DOHH2 (cell line): Measurements from ENCODE around the gene LGR5.

Experiments
- EZH2phosphoT487 ChIP-seq: fragments of 200-600 bp; sonication (generic); IDR thresholded peaks from 2 replicates; pipeline ENCODE4 v1.6.1; 2017; ENCODE audit warnings: borderline replicate concordance, mild to moderate bottlenecking, antibody characterized with exemption, low read length, moderate library complexity, mixed read lengths
- TF ChIP-seq, protein P1 (sequence below): fragments of 200-600 bp; sonication (generic); IDR thresholded peaks from one replicate; pipeline ENCODE4 v1.5.1; 2014; ENCODE audit warnings: antibody characterized with exemption, mild to moderate bottlenecking, low read depth, low read length; ENCODE audit not compliant: poor library complexity, severe bottlenecking

DNA sequence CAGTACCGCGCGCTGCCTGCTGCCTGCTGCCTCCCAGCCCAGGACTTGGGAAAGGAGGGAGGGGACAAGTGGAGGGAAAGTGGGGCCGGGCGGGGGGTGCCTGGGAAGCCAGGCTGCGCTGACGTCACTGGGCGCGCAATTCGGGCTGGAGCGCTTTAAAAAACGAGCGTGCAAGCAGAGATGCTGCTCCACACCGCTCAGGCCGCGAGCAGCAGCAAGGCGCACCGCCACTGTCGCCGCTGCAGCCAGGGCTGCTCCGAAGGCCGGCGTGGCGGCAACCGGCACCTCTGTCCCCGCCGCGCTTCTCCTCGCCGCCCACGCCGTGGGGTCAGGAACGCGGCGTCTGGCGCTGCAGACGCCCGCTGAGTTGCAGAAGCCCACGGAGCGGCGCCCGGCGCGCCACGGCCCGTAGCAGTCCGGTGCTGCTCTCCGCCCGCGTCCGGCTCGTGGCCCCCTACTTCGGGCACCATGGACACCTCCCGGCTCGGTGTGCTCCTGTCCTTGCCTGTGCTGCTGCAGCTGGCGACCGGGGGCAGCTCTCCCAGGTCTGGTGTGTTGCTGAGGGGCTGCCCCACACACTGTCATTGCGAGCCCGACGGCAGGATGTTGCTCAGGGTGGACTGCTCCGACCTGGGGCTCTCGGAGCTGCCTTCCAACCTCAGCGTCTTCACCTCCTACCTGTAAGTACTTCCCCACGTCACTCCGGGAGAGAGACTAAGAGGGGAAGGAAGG is at the start of gene LGR5:
- TF ChIP-seq, protein P1, sequence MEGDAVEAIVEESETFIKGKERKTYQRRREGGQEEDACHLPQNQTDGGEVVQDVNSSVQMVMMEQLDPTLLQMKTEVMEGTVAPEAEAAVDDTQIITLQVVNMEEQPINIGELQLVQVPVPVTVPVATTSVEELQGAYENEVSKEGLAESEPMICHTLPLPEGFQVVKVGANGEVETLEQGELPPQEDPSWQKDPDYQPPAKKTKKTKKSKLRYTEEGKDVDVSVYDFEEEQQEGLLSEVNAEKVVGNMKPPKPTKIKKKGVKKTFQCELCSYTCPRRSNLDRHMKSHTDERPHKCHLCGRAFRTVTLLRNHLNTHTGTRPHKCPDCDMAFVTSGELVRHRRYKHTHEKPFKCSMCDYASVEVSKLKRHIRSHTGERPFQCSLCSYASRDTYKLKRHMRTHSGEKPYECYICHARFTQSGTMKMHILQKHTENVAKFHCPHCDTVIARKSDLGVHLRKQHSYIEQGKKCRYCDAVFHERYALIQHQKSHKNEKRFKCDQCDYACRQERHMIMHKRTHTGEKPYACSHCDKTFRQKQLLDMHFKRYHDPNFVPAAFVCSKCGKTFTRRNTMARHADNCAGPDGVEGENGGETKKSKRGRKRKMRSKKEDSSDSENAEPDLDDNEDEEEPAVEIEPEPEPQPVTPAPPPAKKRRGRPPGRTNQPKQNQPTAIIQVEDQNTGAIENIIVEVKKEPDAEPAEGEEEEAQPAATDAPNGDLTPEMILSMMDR: no peak
- no peak for TF ChIP-seq EZH2phosphoT487
